NCI-H1436 (cell line): ENCODE measurements around the gene SERPINB5.

Experiments used
- DNase-seq: peaks from one replicate; lab custom pipeline; 2025; lab: John Stamatoyannopoulos, UW

Gene SERPINB5

GRCh38 chr18:63528863-63529492 lies 52.2 kb downstream of the SERPINB5 start:
- no peak for DNase-seq

GRCh38 chr18:63532471-63532870 lies 55.7 kb downstream of the SERPINB5 start:
- DNase-seq, result no peak

GRCh38 chr18:63534615-63535014 lies 57.9 kb downstream of the SERPINB5 start:
- no peak for DNase-seq

- DNase-seq, result no peak
Observed at GRCh38 chr18:63539904-63540510, 63.2 kb downstream of the SERPINB5 start.

- DNase-seq, result no peak
Observed at GRCh38 chr18:63542069-63542468, 65.3 kb downstream of the SERPINB5 start, which contains the start of gene SERPINB12. Gene SERPINB12, plus strand, starts transcription at chr18:63542369. Its CDS starts 13,791 bp downstream, at chr18:63556160.

- no peak for DNase-seq
Observed at GRCh38 chr18:63544017-63544416, 67.3 kb downstream of the SERPINB5 start.

- DNase-seq, result no peak
Observed at GRCh38 chr18:63545000-63545399, 68.2 kb downstream of the SERPINB5 start.

- DNase-seq, result no peak
Observed at GRCh38 chr18:63550068-63550467, 73.3 kb downstream of the SERPINB5 start.

- no peak for DNase-seq
Observed at GRCh38 chr18:63551769-63552168, 75.0 kb downstream of the SERPINB5 start.

GRCh38 chr18:63552581-63552980 lies 75.8 kb downstream of the SERPINB5 start:
- no peak for DNase-seq

GRCh38 chr18:63553081-63553480 lies 76.3 kb downstream of the SERPINB5 start:
- DNase-seq, result no peak
